WTC11 (cell line): Measurements from ENCODE around the gene EEF1AKMT3. TPM values are rescaled to one million over a fixed set of nuclear protein-coding genes. Genes with fewer than 3 reads are reported as not detected.
A peak's percentile ranks its signal among the peaks of the same experiment; 100 is the strongest.

Source experiments
- ATF1 ChIP-seq: sonication (generic); formaldehyde crosslinking; IDR thresholded peaks from 2 replicates; pipeline ENCODE4 v1.8.1; 2023; ENCODE audit warnings: mild to moderate bottlenecking, moderate library complexity, missing genetic modification reagents
- CBFB ChIP-seq: sonication (generic); formaldehyde crosslinking; IDR thresholded peaks from 2 replicates; pipeline ENCODE4 v1.8.1; 2022; ENCODE audit warnings: mild to moderate bottlenecking, low read depth, missing genetic modification reagents
- EMX1 ChIP-seq: fragments of 250-450 bp; sonication (Bioruptor Pico); IDR thresholded peaks from 2 replicates; pipeline ENCODE4 v1.8.0; 2021; ENCODE audit warnings: mild to moderate bottlenecking
- GABPB1 ChIP-seq: sonication (generic); formaldehyde crosslinking; IDR thresholded peaks from 2 replicates; pipeline ENCODE4 v1.8.1; 2023; ENCODE audit warnings: mild to moderate bottlenecking, missing genetic modification reagents
- GRHL2 ChIP-seq: fragments of 250-450 bp; sonication (Bioruptor Pico); IDR thresholded peaks from 2 replicates; pipeline ENCODE4 v1.8.0; 2022; ENCODE audit warnings: mild to moderate bottlenecking, moderate library complexity; ENCODE audit not compliant: insufficient replicate concordance, severe bottlenecking
- JUN ChIP-seq: sonication (generic); formaldehyde crosslinking; IDR thresholded peaks from 2 replicates; pipeline ENCODE4 v1.8.0; 2023; ENCODE audit warnings: mild to moderate bottlenecking, missing genetic modification reagents
- MXD4 ChIP-seq: fragments of 250-450 bp; sonication (Bioruptor Pico); IDR thresholded peaks from 2 replicates; pipeline ENCODE4 v1.8.0; 2021; ENCODE audit warnings: mild to moderate bottlenecking, moderate library complexity, borderline replicate concordance
- MYBL2 ChIP-seq: sonication (generic); formaldehyde crosslinking; IDR thresholded peaks from 2 replicates; pipeline ENCODE4 v1.8.1; 2023; ENCODE audit warnings: mild to moderate bottlenecking, moderate library complexity, missing genetic modification reagents
- NFATC4 ChIP-seq: fragments of 250-450 bp; sonication (Bioruptor Pico); IDR thresholded peaks from 2 replicates; pipeline ENCODE4 v1.9.0; 2021; ENCODE audit warnings: mild to moderate bottlenecking
- OVOL2 ChIP-seq: fragments of 250-450 bp; sonication (Bioruptor Pico); IDR thresholded peaks from 2 replicates; pipeline ENCODE4 v1.9.0; 2021; ENCODE audit warnings: mild to moderate bottlenecking, borderline replicate concordance
- SMAD3 ChIP-seq: sonication (generic); formaldehyde crosslinking; IDR thresholded peaks from 2 replicates; pipeline ENCODE4 v1.8.0; 2022; ENCODE audit warnings: missing genetic modification reagents, mild to moderate bottlenecking, borderline replicate concordance
- TCF7 ChIP-seq: sonication (generic); formaldehyde crosslinking; IDR thresholded peaks from 2 replicates; pipeline ENCODE4 v1.8.0; 2022; ENCODE audit warnings: mild to moderate bottlenecking, low read depth, missing genetic modification reagents, moderate library complexity
- TEAD4 ChIP-seq: sonication (generic); formaldehyde crosslinking; IDR thresholded peaks from 2 replicates; pipeline ENCODE4 v1.8.0; 2022; ENCODE audit warnings: mild to moderate bottlenecking, missing genetic modification reagents
- ZNF138 ChIP-seq: sonication (generic); formaldehyde crosslinking; conservative IDR thresholded peaks from 2 replicates; pipeline ENCODE4 v1.8.1; 2022; ENCODE audit warnings: mild to moderate bottlenecking, moderate library complexity, missing genetic modification reagents
- ZNF263 ChIP-seq: sonication (generic); formaldehyde crosslinking; IDR thresholded peaks from 2 replicates; pipeline ENCODE4 v1.8.1; 2022; ENCODE audit warnings: low read depth, mild to moderate bottlenecking, moderate library complexity, missing genetic modification reagents
- ZNF423 ChIP-seq: fragments of 250-450 bp; sonication (Bioruptor Pico); IDR thresholded peaks from 2 replicates; pipeline ENCODE4 v2.1.2; 2022; ENCODE audit warnings: mild to moderate bottlenecking, moderate library complexity
- total RNA-seq: library from RNA; stranded (reverse); gene quantifications from 3 replicates; pipeline ENCODE4 v1.2.3, GENCODE V29; 2021
- TF ChIP-seq, protein P1 (sequence below): sonication (generic); formaldehyde crosslinking; IDR thresholded peaks from 2 replicates; pipeline ENCODE4 v1.8.0; 2023; ENCODE audit warnings: missing genetic modification reagents, mild to moderate bottlenecking, borderline replicate concordance
- TF ChIP-seq, protein P2 (sequence below): sonication (generic); formaldehyde crosslinking; IDR thresholded peaks from 2 replicates; pipeline ENCODE4 v1.8.1; 2022; ENCODE audit warnings: low read depth, mild to moderate bottlenecking, moderate library complexity, missing genetic modification reagents, borderline replicate concordance
- TF ChIP-seq, protein P3 (sequence below): fragments of 250-450 bp; sonication (Bioruptor Pico); IDR thresholded peaks from 2 replicates; pipeline ENCODE4 v2.1.2; 2022; ENCODE audit warnings: mild to moderate bottlenecking, moderate library complexity
- TF ChIP-seq, protein P4 (sequence below): sonication (generic); formaldehyde crosslinking; IDR thresholded peaks from 2 replicates; pipeline ENCODE4 v1.8.0; 2023; ENCODE audit warnings: mild to moderate bottlenecking, missing genetic modification reagents
- TF ChIP-seq, protein P5 (sequence below): sonication (generic); formaldehyde crosslinking; IDR thresholded peaks from 2 replicates; pipeline ENCODE4 v1.8.1; 2023; ENCODE audit warnings: mild to moderate bottlenecking, missing genetic modification reagents
- TF ChIP-seq, protein P6 (sequence below): sonication (generic); formaldehyde crosslinking; IDR thresholded peaks from 2 replicates; pipeline ENCODE4 v1.8.1; 2023; ENCODE audit warnings: mild to moderate bottlenecking, missing genetic modification reagents, moderate library complexity
- TF ChIP-seq, protein P7 (sequence below): fragments of 250-450 bp; sonication (Bioruptor Pico); IDR thresholded peaks from 2 replicates; pipeline ENCODE4 v1.9.0; 2021; ENCODE audit warnings: mild to moderate bottlenecking, borderline replicate concordance

EEF1AKMT3 gene
- total RNA-seq, 1 experiment from 2014 or later, result 3.2 TPM

DNA sequence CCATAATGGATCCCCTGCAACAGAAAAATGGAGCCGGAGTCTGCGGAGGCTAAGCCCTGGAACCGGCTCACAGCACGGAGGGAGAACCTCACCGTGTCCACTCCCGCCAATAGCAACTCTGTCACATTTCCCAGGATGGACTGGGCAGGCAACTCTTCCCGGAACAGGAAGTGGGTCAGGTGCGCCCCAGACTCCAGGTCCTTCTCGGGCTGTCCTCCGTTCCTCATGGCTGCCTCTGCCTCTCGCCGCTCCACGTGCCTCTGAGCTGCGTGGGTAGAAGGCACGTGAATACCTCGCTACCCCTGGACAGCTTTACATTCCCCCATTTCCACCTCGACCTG is 7.8 kb upstream of the EEF1AKMT3 start (continued):
- TF ChIP-seq, protein P1, sequence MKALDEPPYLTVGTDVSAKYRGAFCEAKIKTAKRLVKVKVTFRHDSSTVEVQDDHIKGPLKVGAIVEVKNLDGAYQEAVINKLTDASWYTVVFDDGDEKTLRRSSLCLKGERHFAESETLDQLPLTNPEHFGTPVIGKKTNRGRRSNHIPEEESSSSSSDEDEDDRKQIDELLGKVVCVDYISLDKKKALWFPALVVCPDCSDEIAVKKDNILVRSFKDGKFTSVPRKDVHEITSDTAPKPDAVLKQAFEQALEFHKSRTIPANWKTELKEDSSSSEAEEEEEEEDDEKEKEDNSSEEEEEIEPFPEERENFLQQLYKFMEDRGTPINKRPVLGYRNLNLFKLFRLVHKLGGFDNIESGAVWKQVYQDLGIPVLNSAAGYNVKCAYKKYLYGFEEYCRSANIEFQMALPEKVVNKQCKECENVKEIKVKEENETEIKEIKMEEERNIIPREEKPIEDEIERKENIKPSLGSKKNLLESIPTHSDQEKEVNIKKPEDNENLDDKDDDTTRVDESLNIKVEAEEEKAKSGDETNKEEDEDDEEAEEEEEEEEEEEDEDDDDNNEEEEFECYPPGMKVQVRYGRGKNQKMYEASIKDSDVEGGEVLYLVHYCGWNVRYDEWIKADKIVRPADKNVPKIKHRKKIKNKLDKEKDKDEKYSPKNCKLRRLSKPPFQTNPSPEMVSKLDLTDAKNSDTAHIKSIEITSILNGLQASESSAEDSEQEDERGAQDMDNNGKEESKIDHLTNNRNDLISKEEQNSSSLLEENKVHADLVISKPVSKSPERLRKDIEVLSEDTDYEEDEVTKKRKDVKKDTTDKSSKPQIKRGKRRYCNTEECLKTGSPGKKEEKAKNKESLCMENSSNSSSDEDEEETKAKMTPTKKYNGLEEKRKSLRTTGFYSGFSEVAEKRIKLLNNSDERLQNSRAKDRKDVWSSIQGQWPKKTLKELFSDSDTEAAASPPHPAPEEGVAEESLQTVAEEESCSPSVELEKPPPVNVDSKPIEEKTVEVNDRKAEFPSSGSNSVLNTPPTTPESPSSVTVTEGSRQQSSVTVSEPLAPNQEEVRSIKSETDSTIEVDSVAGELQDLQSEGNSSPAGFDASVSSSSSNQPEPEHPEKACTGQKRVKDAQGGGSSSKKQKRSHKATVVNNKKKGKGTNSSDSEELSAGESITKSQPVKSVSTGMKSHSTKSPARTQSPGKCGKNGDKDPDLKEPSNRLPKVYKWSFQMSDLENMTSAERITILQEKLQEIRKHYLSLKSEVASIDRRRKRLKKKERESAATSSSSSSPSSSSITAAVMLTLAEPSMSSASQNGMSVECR (CRISPR knock-in tag), result no peak
- TF ChIP-seq OVOL2 (CRISPR knock-in tag) (no peak), CBFB (no peak), EMX1 (CRISPR knock-in tag) (no peak), SMAD3 (no peak), ATF1 (CRISPR knock-in tag) (no peak), NFATC4 (CRISPR knock-in tag) (no peak), TEAD4 (CRISPR knock-in tag) (no peak), GRHL2 (CRISPR knock-in tag) (no peak), JUN (CRISPR knock-in tag) (no peak), MYBL2 (CRISPR knock-in tag) (no peak), TCF7 (CRISPR knock-in tag) (no peak), ZNF423 (no peak), MXD4 (no peak), ZNF138 (CRISPR knock-in tag) (no peak), GABPB1 (CRISPR knock-in tag) (no peak), ZNF263 (CRISPR knock-in tag) (no peak)
- TF ChIP-seq, protein P2, sequence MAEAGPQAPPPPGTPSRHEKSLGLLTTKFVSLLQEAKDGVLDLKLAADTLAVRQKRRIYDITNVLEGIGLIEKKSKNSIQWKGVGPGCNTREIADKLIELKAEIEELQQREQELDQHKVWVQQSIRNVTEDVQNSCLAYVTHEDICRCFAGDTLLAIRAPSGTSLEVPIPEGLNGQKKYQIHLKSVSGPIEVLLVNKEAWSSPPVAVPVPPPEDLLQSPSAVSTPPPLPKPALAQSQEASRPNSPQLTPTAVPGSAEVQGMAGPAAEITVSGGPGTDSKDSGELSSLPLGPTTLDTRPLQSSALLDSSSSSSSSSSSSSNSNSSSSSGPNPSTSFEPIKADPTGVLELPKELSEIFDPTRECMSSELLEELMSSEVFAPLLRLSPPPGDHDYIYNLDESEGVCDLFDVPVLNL, result no peak
- TF ChIP-seq, protein P3, sequence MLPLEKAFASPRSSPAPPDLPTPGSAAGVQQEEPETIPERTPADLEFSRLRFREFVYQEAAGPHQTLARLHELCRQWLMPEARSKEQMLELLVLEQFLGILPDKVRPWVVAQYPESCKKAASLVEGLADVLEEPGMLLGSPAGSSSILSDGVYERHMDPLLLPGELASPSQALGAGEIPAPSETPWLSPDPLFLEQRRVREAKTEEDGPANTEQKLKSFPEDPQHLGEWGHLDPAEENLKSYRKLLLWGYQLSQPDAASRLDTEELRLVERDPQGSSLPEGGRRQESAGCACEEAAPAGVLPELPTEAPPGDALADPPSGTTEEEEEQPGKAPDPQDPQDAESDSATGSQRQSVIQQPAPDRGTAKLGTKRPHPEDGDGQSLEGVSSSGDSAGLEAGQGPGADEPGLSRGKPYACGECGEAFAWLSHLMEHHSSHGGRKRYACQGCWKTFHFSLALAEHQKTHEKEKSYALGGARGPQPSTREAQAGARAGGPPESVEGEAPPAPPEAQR (CRISPR knock-in tag), result no peak
- TF ChIP-seq, protein P4, sequence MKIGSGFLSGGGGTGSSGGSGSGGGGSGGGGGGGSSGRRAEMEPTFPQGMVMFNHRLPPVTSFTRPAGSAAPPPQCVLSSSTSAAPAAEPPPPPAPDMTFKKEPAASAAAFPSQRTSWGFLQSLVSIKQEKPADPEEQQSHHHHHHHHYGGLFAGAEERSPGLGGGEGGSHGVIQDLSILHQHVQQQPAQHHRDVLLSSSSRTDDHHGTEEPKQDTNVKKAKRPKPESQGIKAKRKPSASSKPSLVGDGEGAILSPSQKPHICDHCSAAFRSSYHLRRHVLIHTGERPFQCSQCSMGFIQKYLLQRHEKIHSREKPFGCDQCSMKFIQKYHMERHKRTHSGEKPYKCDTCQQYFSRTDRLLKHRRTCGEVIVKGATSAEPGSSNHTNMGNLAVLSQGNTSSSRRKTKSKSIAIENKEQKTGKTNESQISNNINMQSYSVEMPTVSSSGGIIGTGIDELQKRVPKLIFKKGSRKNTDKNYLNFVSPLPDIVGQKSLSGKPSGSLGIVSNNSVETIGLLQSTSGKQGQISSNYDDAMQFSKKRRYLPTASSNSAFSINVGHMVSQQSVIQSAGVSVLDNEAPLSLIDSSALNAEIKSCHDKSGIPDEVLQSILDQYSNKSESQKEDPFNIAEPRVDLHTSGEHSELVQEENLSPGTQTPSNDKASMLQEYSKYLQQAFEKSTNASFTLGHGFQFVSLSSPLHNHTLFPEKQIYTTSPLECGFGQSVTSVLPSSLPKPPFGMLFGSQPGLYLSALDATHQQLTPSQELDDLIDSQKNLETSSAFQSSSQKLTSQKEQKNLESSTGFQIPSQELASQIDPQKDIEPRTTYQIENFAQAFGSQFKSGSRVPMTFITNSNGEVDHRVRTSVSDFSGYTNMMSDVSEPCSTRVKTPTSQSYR (CRISPR knock-in tag), result no peak
- TF ChIP-seq, protein P5, sequence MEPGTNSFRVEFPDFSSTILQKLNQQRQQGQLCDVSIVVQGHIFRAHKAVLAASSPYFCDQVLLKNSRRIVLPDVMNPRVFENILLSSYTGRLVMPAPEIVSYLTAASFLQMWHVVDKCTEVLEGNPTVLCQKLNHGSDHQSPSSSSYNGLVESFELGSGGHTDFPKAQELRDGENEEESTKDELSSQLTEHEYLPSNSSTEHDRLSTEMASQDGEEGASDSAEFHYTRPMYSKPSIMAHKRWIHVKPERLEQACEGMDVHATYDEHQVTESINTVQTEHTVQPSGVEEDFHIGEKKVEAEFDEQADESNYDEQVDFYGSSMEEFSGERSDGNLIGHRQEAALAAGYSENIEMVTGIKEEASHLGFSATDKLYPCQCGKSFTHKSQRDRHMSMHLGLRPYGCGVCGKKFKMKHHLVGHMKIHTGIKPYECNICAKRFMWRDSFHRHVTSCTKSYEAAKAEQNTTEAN, result peak; percentile 31; the same call in 1 of the 2 replicates
- TF ChIP-seq, protein P6, sequence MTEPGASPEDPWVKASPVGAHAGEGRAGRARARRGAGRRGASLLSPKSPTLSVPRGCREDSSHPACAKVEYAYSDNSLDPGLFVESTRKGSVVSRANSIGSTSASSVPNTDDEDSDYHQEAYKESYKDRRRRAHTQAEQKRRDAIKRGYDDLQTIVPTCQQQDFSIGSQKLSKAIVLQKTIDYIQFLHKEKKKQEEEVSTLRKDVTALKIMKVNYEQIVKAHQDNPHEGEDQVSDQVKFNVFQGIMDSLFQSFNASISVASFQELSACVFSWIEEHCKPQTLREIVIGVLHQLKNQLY (CRISPR knock-in tag), result no peak
- TF ChIP-seq, protein P7, sequence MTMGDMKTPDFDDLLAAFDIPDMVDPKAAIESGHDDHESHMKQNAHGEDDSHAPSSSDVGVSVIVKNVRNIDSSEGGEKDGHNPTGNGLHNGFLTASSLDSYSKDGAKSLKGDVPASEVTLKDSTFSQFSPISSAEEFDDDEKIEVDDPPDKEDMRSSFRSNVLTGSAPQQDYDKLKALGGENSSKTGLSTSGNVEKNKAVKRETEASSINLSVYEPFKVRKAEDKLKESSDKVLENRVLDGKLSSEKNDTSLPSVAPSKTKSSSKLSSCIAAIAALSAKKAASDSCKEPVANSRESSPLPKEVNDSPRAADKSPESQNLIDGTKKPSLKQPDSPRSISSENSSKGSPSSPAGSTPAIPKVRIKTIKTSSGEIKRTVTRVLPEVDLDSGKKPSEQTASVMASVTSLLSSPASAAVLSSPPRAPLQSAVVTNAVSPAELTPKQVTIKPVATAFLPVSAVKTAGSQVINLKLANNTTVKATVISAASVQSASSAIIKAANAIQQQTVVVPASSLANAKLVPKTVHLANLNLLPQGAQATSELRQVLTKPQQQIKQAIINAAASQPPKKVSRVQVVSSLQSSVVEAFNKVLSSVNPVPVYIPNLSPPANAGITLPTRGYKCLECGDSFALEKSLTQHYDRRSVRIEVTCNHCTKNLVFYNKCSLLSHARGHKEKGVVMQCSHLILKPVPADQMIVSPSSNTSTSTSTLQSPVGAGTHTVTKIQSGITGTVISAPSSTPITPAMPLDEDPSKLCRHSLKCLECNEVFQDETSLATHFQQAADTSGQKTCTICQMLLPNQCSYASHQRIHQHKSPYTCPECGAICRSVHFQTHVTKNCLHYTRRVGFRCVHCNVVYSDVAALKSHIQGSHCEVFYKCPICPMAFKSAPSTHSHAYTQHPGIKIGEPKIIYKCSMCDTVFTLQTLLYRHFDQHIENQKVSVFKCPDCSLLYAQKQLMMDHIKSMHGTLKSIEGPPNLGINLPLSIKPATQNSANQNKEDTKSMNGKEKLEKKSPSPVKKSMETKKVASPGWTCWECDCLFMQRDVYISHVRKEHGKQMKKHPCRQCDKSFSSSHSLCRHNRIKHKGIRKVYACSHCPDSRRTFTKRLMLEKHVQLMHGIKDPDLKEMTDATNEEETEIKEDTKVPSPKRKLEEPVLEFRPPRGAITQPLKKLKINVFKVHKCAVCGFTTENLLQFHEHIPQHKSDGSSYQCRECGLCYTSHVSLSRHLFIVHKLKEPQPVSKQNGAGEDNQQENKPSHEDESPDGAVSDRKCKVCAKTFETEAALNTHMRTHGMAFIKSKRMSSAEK (CRISPR knock-in tag), result no peak
